GM21619 (cell line): ENCODE results near the gene PLIN4.
A peak's percentile ranks its signal among the peaks of the same experiment; 100 is the strongest.

ENCODE experiments used
- ATAC-seq: cut with Tn5 transposase; IDR thresholded peaks from one replicate; pipeline ENCODE4 v1.9.1; 2021; ENCODE audit not compliant: unreplicated experiment

PLIN4 gene

GRCh38 chr19:4493104-4493928 is 25.0 kb downstream of the PLIN4 start:
- ATAC-seq, result no peak

GRCh38 chr19:4492337-4493103 is 25.8 kb downstream of the PLIN4 start:
- ATAC-seq, result no peak

- no peak for ATAC-seq
Observed at GRCh38 chr19:4491446-4491845, 26.8 kb downstream of the PLIN4 start.

- no peak for ATAC-seq
Observed at GRCh38 chr19:4488496-4488895, 29.8 kb downstream of the PLIN4 start.

- no peak for ATAC-seq
Observed at GRCh38 chr19:4487572-4487971, 30.7 kb downstream of the PLIN4 start.

- ATAC-seq, result no peak
Observed at GRCh38 chr19:4483385-4483784, 34.9 kb downstream of the PLIN4 start.

GRCh38 chr19:4482721-4483364 is 35.4 kb downstream of the PLIN4 start:
- ATAC-seq, result no peak

- ATAC-seq, result no peak
Observed at GRCh38 chr19:4477034-4477801, 41.1 kb downstream of the PLIN4 start.

GRCh38 chr19:4474514-4475022 is 43.7 kb downstream of the PLIN4 start:
- ATAC-seq, result no peak

- ATAC-seq, result no peak
Observed at GRCh38 chr19:4473763-4474513, 44.3 kb downstream of the PLIN4 start.

- ATAC-seq, result no peak
Observed at GRCh38 chr19:4473011-4473762, 45.1 kb downstream of the PLIN4 start.

- ATAC-seq, result no peak
Observed at GRCh38 chr19:4472174-4472974, 45.9 kb downstream of the PLIN4 start, which contains the start of gene HDGFL2. TSS of gene HDGFL2 (plus strand) at chr19:4472297. CDS start at chr19:4472351, 54 bp downstream.

- ATAC-seq, result peak; percentile 74
Observed at GRCh38 chr19:4471403-4472173, 46.7 kb downstream of the PLIN4 start.

GRCh38 chr19:4467835-4468234 is 50.5 kb downstream of the PLIN4 start:
- no peak for ATAC-seq

GRCh38 chr19:4464815-4465581 is 53.3 kb downstream of the PLIN4 start:
- no peak for ATAC-seq

- peak; percentile 84 for ATAC-seq
Observed at GRCh38 chr19:4457654-4458395, 60.5 kb downstream of the PLIN4 start, which contains the start of gene UBXN6. TSS of gene UBXN6 (minus strand) at chr19:4457794. CDS start at chr19:4457697, 97 bp downstream.
